ENCODE data around the gene AK2. TPM values are rescaled to one million over a fixed set of nuclear protein-coding genes. Genes with fewer than 3 reads are reported as not detected.

AK2 gene
- total RNA-seq, 1 experiment from 2014 or later: 213 TPM

DNA sequence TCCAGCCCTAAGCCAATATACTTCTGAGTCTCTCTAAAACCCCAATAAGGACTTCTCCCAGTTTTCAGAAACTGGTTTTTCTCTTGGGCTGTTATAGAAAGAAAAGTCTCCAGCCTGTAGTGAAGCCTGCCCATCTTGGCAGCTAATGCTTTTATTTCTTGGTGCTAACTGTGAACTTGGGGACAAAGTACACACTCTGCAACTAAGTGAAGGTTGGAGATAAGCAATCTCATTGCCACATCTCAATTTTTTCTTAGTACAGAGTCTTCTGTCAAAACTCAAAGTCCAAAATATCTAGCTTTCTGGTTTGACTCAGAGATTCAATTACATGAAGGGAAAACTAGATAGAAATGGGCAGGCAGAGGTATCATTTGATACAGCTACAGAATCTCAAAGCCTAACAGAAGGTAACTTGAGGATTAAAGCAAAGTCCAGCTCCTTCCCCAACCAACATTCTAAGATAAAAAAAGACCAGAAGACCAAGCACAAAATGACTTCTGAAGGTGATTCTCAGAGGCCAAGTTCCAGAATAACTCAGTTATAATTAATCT, 14.0 kb downstream of the AK2 start:
- ATAC-seq (no peak), DNase-seq (no peak)
- H3K9ac ChIP-seq (ENCODE audit: low read length): no peak overlapping the region
- ChIA-PET POLR2A (ENCODE audit: unreplicated experiment) (no interaction called here), CTCF (no interaction called here)
- intact Hi-C loops (cut with micrococcal nuclease): no loop called here
- peaks cover 60% of the 10 kb centered on the region for H3K36me3 ChIP-seq (ENCODE audit: low read depth, low read length)
- BruUV-seq (replicated peaks): no TSS peak
- H3K9me3 ChIP-seq (ENCODE audit: low read length): no peaks in the 10 kb centered on the region
- TF ChIP-seq, protein P1, sequence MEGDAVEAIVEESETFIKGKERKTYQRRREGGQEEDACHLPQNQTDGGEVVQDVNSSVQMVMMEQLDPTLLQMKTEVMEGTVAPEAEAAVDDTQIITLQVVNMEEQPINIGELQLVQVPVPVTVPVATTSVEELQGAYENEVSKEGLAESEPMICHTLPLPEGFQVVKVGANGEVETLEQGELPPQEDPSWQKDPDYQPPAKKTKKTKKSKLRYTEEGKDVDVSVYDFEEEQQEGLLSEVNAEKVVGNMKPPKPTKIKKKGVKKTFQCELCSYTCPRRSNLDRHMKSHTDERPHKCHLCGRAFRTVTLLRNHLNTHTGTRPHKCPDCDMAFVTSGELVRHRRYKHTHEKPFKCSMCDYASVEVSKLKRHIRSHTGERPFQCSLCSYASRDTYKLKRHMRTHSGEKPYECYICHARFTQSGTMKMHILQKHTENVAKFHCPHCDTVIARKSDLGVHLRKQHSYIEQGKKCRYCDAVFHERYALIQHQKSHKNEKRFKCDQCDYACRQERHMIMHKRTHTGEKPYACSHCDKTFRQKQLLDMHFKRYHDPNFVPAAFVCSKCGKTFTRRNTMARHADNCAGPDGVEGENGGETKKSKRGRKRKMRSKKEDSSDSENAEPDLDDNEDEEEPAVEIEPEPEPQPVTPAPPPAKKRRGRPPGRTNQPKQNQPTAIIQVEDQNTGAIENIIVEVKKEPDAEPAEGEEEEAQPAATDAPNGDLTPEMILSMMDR (conservative IDR thresholded peaks at IDR 0.05; ENCODE audit: low read depth, low read length): no peak
- no peak for TF ChIP-seq EZH2 (IDR thresholded peaks at IDR 0.05; ENCODE audit: low read length, unreplicated experiment)
- TF ChIP-seq EZH2phosphoT487 (IDR thresholded peaks at IDR 0.05; ENCODE audit: borderline replicate concordance, low read length): no peak
- no peaks in the 10 kb centered on the region for H3F3A ChIP-seq (ENCODE audit: low read length, unreplicated experiment)
- peaks cover 5% of the 10 kb centered on the region; the same call in 1 of the 2 replicates for H3K4me1 ChIP-seq (ENCODE audit: insufficient read depth, low read length)
- no peak overlapping the region for H3K27ac ChIP-seq (ENCODE audit: low read length)
- H3K4me2 ChIP-seq (ENCODE audit: low read length): no peak overlapping the region
- no peaks in the 10 kb centered on the region for H4K20me1 ChIP-seq (ENCODE audit: low read length)
- no peak overlapping the region for H2AFZ ChIP-seq (ENCODE audit: low read length)
- H3K9me2 ChIP-seq (replicated peaks; ENCODE audit: low read length): no peaks in the 10 kb centered on the region
- peaks cover 51% of the 10 kb centered on the region for H3K79me2 ChIP-seq (ENCODE audit: low read length)
- no peak overlapping the region for H3K4me3 ChIP-seq (ENCODE audit: low read length)
- H3K27me3 ChIP-seq (ENCODE audit: low read length): no peaks in the 10 kb centered on the region

DNA sequence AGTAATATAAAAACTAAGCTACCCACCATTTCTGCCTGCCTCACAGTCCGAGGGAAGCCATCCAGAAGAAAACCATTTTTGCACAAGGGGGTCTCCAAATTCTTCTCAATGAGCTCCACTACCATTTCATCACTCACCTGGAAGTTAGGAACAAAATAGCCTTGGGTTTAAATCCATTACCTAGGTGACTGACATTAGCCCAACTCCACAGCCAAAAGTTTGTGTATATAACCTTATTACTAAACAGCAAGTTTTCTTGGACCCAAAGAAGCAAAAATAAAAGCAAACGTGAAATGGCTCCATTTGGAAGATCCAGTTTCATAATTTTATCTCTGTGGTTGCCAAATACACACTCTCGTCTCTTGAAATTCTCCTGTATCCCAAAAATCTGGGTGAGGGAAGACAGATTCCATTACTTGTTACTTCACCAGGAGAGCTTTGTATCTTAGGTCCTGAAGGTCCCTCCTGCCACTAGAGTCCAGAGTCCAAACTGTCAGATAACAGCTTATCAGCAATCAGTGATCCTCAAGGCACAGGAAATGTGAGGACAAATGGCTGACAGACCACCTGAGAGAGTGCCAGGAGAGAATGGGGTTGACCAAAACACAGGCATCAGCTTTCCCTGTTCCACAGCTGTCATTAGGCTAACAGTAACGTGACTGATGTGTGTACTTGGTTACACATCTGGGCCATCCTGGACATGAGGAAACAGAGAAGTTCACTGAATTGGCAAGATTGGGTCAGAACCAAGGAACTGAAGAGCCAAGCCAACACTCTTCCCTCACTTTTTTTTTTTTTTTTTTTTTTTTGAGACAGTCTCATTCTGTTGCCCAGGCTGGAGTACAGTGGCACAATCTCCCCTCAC, 14.9 kb downstream of the AK2 start:
- no peaks in the 10 kb centered on the region for H3F3A ChIP-seq (ENCODE audit: low read length, unreplicated experiment)
- H3K36me3 ChIP-seq (ENCODE audit: low read depth, low read length): peaks cover 66% of the 10 kb centered on the region
- CTCF ChIA-PET: no interaction called here
- no peak overlapping the region for H3K27ac ChIP-seq (ENCODE audit: low read length)
- no peak overlapping the region for H3K4me3 ChIP-seq (ENCODE audit: low read length)
- no peaks in the 10 kb centered on the region for H3K9me3 ChIP-seq (ENCODE audit: low read length)
- BruUV-seq (replicated peaks): TSS peak; percentile 8
- H3K27me3 ChIP-seq (ENCODE audit: low read length): no peaks in the 10 kb centered on the region
- no peak overlapping the region for H3K9ac ChIP-seq (ENCODE audit: low read length)
- no peak overlapping the region for H3K4me2 ChIP-seq (ENCODE audit: low read length)
- no peak for TF ChIP-seq EZH2 (IDR thresholded peaks at IDR 0.05; ENCODE audit: low read length, unreplicated experiment)
- TF ChIP-seq, protein P1 (conservative IDR thresholded peaks at IDR 0.05; ENCODE audit: low read depth, low read length): no peak
- no peak for TF ChIP-seq EZH2phosphoT487 (IDR thresholded peaks at IDR 0.05; ENCODE audit: borderline replicate concordance, low read length)
- no peaks in the 10 kb centered on the region for H4K20me1 ChIP-seq (ENCODE audit: low read length)
- ATAC-seq (no peak), DNase-seq (no peak)
- H2AFZ ChIP-seq (ENCODE audit: low read length): no peak overlapping the region
- H3K9me2 ChIP-seq (replicated peaks; ENCODE audit: low read length): no peaks in the 10 kb centered on the region
- intact Hi-C loops (cut with micrococcal nuclease): no loop called here
- peaks cover 42% of the 10 kb centered on the region for H3K79me2 ChIP-seq (ENCODE audit: low read length)
- peaks cover 5% of the 10 kb centered on the region; the same call in 1 of the 2 replicates for H3K4me1 ChIP-seq (ENCODE audit: insufficient read depth, low read length)
- POLR2A ChIA-PET (ENCODE audit: unreplicated experiment): no interaction called here

DNA sequence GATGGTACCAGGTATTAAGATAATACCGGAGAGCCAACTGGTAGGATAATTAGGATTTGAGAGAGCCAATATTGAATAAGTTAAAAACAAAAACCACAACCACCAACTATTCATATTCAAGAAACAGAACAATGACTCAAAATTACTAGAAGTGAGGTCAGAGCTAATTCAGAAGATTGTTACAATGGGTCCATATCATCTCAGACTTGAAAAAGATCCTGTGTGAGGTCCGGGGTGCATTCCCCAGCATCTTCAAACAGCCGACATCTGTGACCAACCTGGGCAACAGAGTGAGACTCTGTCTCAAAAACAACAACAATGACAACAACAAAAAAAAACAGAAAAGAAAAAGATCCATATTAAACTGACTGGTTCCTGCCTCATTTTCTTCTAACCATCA, 18.6 kb downstream of the AK2 start:
- no TSS peak for BruUV-seq (replicated peaks)
- TF ChIP-seq, protein P1 (conservative IDR thresholded peaks at IDR 0.05; ENCODE audit: low read depth, low read length): no peak
- TF ChIP-seq EZH2 (IDR thresholded peaks at IDR 0.05; ENCODE audit: low read length, unreplicated experiment): no peak
- no peak for TF ChIP-seq EZH2phosphoT487 (IDR thresholded peaks at IDR 0.05; ENCODE audit: borderline replicate concordance, low read length)
- Histone ChIP-seq H4K20me1 (ENCODE audit: low read length) (no peaks in the 10 kb centered on the region), H3K9me3 (ENCODE audit: low read length) (no peaks in the 10 kb centered on the region), H3K9me2 (replicated peaks; ENCODE audit: low read length) (no peaks in the 10 kb centered on the region), H3K4me2 (ENCODE audit: low read length) (no peak overlapping the region), H2AFZ (ENCODE audit: low read length) (no peak overlapping the region), H3K9ac (ENCODE audit: low read length) (no peak overlapping the region), H3K4me1 (ENCODE audit: insufficient read depth, low read length) (peaks cover 11% of the 10 kb centered on the region), H3K27ac (ENCODE audit: low read length) (no peak overlapping the region), H3K36me3 (ENCODE audit: low read depth, low read length) (peaks cover 60% of the 10 kb centered on the region), H3K4me3 (ENCODE audit: low read length) (no peak overlapping the region), H3K79me2 (ENCODE audit: low read length) (0 out of 2 replicates have a peak, but pooled peaks cover 10% of the 10 kb centered on the region), H3K27me3 (ENCODE audit: low read length) (no peaks in the 10 kb centered on the region), H3F3A (ENCODE audit: low read length, unreplicated experiment) (no peaks in the 10 kb centered on the region)
- intact Hi-C loops (cut with micrococcal nuclease): no loop called here
- DNase-seq (no peak), ATAC-seq (no peak)
- CTCF ChIA-PET: no interaction called here
- POLR2A ChIA-PET (ENCODE audit: unreplicated experiment): no interaction called here

All from PC-3 (cell line).